GM18502 (cell line): ENCODE data around the gene SP9.

Experiments used
- ATAC-seq: cut with Tn5 transposase; IDR thresholded peaks from one replicate; pipeline ENCODE4 v1.9.1; 2021; ENCODE audit warnings: mild to moderate bottlenecking; ENCODE audit not compliant: unreplicated experiment, poor library complexity

SP9 gene

GRCh38 chr2:174334781-174335251 is at the start of gene SP9:
TSS of gene SP9 (plus strand) at chr2:174334954. CDS start at chr2:174335093, 139 bp downstream.
- ATAC-seq = no peak

GRCh38 chr2:174286172-174286571 is 48.6 kb upstream of the SP9 start:
- no peak for ATAC-seq

DNA sequence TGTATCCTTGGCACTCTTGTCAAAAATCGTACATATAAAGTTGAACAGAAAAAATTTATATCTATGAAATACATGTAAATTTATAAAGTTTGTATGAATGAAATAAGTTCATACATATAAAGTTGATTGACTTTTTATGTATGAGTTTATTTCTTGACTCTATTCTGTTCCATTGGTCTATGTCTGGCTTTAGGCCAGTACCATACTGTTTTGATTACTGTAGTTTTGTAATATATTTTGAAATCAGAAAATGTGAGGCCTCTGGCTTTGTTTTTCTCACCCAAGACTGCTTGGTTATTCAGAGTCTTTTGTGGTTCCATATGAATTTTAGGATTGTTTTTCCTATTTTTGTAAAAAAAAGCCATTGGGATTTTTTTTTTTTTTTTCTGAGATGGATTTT is 41.8 kb upstream of the SP9 start:
- ATAC-seq = no peak

GRCh38 chr2:174300114-174300513 is 34.6 kb upstream of the SP9 start:
- no peak for ATAC-seq

DNA sequence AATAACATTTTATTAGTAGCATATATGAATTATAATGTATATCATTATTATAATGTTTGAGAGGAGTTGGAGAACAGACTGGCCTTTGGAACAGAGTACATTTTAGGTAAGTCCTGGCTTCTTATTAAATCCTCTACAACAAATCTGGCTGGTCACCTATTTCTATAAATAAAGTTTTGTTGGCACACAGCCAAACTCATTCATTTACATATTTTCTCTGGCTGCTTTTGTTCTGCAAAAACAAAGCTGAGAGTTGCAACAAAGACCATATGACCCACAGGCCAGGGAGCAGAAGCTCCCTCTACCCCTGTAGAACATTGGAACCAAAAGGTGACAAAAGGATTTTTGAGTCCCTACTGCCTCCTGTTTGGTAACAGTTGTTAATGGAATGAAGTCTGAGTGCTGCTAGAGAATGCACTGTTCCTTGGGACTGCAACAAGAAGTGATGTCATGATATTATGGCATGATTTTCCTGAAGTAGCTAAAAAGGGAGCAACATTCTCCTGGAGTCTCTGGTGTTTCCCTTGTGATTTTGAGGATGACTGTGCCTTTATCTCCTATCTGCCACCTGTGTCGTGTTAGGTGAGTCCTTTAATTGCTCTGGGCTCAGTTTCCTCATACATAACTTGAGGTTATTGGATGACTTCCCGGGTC is 22.0 kb upstream of the SP9 start:
- no peak for ATAC-seq

DNA sequence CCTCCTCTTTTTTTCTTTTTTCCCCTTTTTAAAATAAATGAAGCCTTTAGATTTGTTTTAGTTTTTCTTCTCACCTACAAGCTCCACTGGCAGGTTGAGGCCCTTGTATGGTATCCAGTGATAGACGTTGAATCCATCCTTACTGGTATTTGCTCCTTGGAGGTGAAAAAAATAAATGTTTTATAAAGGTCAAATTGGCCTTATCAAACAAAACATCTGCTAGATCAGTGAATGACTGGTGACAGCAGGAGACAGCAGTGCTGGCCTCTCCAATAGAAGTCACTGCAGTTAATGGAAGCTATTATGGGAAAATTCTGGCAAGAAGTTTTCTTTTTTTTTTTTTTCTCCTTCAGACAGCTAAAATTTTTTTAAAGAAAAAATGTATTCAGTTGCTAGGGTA is 12.6 kb upstream of the SP9 start:
- no peak for ATAC-seq

DNA sequence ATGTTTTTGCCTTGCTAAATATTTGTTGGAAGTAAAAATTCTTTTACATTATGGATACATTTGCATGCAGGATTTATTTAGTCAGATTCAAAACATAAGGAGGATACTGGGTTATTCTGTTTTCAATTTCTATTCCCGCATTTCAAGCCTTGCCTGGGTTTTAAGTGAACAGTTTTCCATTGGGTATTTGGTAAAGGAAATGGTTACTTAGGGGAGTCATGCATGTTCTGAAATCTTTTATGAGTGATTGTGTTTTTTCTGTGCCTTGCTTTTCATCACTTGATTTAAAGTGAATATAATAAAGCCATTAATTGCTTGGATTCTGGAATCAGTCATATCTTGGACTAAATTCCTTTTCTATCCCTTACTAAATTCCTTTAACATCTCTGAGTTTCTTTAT is 12.0 kb upstream of the SP9 start:
- ATAC-seq = no peak

DNA sequence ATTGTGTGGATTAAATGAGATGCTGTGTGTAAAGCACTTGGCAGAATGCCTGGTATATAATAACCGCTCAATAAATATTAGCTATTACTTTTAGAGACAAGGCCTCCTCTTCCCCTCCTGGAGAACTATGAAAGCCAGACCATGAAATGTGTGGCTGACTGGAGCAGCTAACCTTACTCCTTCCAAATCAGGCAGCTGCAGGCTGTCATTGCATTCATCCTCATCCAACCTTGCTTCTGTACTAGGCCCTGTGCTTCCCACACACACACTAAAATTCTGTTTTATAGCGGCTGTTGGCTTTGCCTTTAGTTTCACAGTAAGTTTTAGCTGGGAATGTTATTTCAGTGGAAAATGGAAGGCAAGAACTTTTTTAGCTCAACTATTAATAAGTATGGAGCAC is 10.2 kb upstream of the SP9 start:
- ATAC-seq = no peak

DNA sequence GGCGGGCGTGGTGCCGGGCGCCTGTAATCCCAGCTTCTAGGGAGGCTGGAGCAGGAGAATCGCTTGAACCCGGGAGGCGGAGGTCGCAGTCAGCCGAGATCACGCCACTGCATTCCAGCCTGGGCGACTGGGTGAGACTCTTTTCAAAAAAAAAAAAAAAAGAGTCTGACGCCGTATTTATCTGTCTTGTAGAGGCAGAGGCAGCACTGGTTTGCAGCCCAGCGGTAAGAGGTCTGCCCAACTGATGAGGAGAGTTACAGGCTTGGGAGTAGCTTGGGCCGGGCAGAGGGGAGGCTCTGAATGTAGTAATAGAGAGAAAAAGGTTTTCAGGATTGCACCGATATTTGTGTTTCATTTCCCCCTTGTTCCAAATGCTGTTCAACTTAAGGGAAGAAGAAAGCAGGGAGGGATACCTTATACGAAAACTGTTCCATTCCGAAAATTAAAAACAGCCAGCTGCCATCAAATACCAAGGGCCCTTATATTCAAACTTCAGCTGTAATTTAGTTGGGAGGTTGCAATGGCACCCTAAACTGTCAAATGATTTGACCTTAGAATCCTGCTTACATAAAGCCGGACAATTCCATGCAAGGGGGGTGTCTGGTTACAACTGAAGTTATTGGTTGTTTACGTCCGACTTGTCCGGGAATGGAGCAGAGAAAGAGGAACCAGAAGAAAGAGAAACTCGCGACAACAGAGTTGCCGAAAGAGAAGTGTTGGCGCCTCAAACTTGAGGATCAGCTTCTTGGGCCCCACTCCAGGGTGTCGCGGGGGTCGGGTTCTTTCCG is 9.2 kb upstream of the SP9 start:
- ATAC-seq = no peak

- ATAC-seq = no peak
Measured at GRCh38 chr2:174326161-174327020, 8.4 kb upstream of the SP9 start.

DNA sequence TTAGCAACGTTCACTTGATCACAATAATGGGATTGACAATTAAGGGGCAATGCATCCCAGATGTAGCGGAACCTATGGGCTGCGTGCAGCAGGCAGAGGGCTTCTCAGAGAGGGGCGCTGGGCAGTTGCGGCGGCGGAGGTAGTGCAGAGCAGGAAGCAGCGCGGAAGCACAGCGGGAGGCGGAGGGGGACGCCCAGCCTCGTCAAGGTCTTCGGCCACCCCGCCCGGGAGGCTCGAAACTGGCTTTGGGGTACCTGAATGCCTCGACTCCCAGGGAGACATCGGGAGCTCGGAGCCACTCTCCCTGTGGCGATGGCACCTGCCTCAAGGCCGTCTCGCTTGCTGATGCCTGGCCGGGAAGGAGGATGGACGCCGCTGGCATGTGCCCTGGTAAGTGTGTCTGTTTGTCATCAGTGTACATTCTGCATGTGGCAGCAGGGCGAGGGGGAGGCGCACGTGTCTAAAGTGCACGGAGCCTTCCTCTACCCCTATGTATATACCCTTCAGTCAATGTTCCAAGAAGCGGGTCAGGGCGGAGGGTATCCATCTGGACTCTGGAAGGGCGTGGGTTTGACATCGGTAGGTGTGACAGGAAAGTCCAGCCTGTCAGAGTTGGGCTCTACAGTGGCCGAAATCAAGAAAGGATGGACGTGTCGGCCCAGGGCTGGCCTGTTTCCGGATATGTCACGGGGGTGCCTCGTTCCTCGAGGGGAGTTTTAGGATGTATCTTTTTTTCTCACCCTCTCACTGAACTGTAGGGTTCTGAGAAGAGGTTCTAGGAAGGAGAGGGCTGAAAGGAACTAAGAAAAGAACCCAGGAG is 7.5 kb upstream of the SP9 start:
- no peak for ATAC-seq

- no peak for ATAC-seq
Measured at GRCh38 chr2:174327841-174328113, 7.0 kb upstream of the SP9 start.

DNA sequence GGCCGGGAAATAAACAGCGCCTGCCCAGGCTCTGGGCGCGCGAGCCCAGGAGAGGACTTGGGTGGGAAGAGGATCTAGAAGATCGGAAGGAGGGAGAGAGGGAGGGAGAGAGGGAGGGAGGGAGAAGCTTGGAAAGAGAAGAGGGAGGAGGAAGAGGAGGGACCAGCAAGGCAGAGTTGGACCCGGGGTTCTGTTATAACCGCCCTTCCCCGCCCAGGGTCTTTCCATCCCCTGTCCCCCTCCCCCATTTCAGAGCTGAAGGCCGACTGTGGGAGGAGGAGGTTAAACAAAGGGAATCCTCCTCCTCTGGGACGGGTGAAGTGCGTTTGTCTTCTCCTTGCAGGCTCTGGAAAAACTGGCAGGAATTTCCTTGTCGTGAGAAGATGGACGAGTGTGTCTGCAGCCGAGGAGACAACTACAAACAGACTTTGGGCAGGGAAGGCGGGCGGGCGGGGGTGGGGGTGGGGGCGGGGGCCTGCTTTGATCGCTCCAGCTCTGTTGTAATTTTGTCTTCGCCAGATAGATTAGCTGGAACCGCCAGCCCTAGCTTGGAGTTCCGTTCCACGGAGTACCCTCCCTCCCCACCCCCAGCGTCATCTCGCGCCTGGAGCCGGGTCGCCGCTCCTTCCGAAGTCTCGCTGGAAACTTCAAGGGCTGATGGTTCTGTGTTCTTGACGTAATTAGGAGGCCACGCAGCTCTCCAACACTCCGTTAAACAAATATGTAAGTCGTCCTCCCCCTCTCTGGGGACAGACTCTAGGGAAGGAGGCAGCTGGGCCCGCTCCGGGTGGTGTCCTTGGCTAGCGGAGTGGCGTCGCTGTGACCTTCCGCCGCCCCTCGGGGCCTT is 6.4 kb upstream of the SP9 start:
- no peak for ATAC-seq

DNA sequence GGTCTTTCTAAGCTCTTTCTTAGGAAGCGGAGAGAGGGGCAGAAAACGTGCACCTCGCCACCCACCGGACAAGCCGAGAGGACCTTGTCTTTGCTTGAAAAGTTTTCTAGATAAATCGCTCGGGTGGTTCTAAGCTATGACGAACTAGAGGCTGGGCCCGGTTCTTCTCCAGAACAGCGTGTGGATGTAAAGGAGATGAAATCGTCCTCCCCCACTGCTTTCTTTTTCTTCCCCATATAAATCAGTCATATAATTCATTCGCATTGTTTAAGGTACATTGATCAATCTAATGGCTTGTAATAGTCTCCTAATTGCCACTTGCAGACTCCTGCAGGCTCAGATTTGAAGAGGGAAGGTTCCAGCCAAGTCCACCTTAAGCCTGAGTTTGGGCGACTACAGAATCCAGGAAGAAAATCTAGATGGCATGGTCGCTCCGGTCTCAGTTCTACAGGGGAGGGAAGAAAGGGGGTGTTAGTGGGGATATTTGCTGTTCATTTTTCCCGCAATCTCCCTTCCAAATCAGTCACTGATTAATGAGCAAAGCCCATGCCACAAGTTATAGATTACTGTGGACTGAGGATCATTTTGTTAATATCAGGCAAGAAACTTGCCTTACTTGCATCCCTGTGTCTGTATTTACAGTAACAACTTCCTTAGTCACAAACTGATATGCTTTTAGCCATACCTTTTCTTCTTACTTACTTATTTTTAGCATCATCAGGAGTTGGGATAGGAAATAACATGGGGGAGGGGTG is 5.6 kb upstream of the SP9 start:
- ATAC-seq = no peak

- ATAC-seq = no peak
Measured at GRCh38 chr2:174330945-174331594, 3.7 kb upstream of the SP9 start.

GRCh38 chr2:174331595-174332216 is 3.0 kb upstream of the SP9 start:
- no peak for ATAC-seq

DNA sequence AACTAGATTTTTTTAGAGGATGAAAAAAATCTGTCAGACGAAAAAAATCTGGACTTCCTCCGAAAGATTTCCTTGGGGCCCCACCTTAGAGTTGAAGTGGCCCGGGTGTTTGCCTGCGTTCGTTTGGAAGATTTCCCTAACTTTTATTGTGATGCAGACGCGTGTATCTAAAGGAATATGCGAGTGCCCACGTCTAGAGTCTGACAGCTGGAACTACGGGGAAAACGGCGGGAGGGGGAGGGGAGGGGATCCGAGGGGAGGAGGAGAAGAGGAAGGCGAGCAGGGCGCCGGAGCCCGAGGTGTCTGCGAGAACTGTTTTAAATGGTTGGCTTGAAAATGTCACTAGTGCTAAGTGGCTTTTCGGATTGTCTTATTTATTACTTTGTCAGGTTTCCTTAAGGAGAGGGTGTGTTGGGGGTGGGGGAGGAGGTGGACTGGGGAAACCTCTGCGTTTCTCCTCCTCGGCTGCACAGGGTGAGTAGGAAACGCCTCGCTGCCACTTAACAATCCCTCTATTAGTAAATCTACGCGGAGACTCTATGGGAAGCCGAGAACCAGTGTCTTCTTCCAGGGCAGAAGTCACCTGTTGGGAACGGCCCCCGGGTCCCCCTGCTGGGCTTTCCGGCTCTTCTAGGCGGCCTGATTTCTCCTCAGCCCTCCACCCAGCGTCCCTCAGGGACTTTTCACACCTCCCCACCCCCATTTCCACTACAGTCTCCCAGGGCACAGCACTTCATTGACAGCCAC is 2.4 kb upstream of the SP9 start:
- no peak for ATAC-seq
